OCI-LY1 (cell line): ENCODE measurements around the gene VTI1A.

ENCODE experiments used
- H2AFZ ChIP-seq: fragments of 200-600 bp; sonication (generic), shearing (Covaris generic); 2 replicates; pipeline ENCODE4 v1.6.0; 2014; ENCODE audit warnings: antibody characterized with exemption, mild to moderate bottlenecking, low read length
- H3F3A ChIP-seq: fragments of 200-600 bp; sonication (generic), shearing (Covaris generic); 2 replicates; pipeline ENCODE4 v1.6.0; 2014; ENCODE audit warnings: mild to moderate bottlenecking, antibody characterized with exemption, low read length, moderate library complexity; ENCODE audit not compliant: insufficient read depth
- H3K27ac ChIP-seq: fragments of 200-600 bp; sonication (generic); 2 replicates; pipeline ENCODE4 v1.5.1; 2014; ENCODE audit warnings: low read length, mixed run types, mild to moderate bottlenecking, low read depth; ENCODE audit not compliant: poor library complexity, severe bottlenecking
- H3K27me3 ChIP-seq: fragments of 200-600 bp; sonication (generic); 2 replicates; pipeline ENCODE4 v1.6.0; 2014; ENCODE audit warnings: antibody characterized with exemption, mild to moderate bottlenecking, low read length, moderate library complexity; ENCODE audit not compliant: insufficient read depth
- H3K36me3 ChIP-seq: fragments of 200-600 bp; sonication (generic); 2 replicates; pipeline ENCODE4 v1.6.1; 2014; ENCODE audit warnings: mild to moderate bottlenecking, antibody characterized with exemption, low read length, moderate library complexity, mixed read lengths; ENCODE audit not compliant: insufficient read depth
- H3K4me1 ChIP-seq: fragments of 200-600 bp; sonication (generic); 2 replicates; pipeline ENCODE4 v1.5.1; 2014; ENCODE audit warnings: mild to moderate bottlenecking, low read length, moderate library complexity; ENCODE audit not compliant: insufficient read depth, severe bottlenecking
- H3K4me2 ChIP-seq: fragments of 200-600 bp; sonication (generic), shearing (Covaris generic); 2 replicates; pipeline ENCODE4 v1.6.1; 2014; ENCODE audit warnings: low read length
- H3K4me3 ChIP-seq: fragments of 200-600 bp; sonication (generic); 2 replicates; pipeline ENCODE4 v1.5.1; 2014; ENCODE audit warnings: low read length, low read depth, mild to moderate bottlenecking, mixed read lengths; ENCODE audit not compliant: poor library complexity, severe bottlenecking
- H3K79me2 ChIP-seq: fragments of 200-600 bp; shearing (Covaris generic); 2 replicates; pipeline ENCODE4 v1.6.1; 2016; ENCODE audit warnings: mixed run types, low read length, mixed read lengths; ENCODE audit not compliant: insufficient read depth
- H3K9ac ChIP-seq: fragments of 200-600 bp; sonication (generic), shearing (Covaris generic); 2 replicates; pipeline ENCODE4 v1.6.1; 2014; ENCODE audit warnings: mild to moderate bottlenecking, low read length, mixed read lengths
- H3K9me2 ChIP-seq: fragments of 200-600 bp; sonication (generic), shearing (Covaris generic); 2 replicates; pipeline ENCODE4 v1.6.1; 2014; ENCODE audit warnings: low read depth, mild to moderate bottlenecking, low read length, mixed read lengths
- H3K9me3 ChIP-seq: fragments of 200-600 bp; shearing (Covaris generic); 2 replicates; pipeline ENCODE4 v1.6.1; 2014; ENCODE audit warnings: low read length, mixed read lengths
- H4K20me1 ChIP-seq: fragments of 200-600 bp; sonication (generic), shearing (Covaris generic); 2 replicates; pipeline ENCODE4 v1.6.0; 2016; ENCODE audit warnings: mild to moderate bottlenecking, low read length; ENCODE audit not compliant: insufficient read depth
- EZH2 ChIP-seq: fragments of 200-600 bp; sonication (generic), shearing (Covaris generic); IDR thresholded peaks from 2 replicates; pipeline ENCODE4 v1.8.0; 2017; ENCODE audit warnings: borderline replicate concordance, mixed run types, mild to moderate bottlenecking, antibody characterized with exemption, low read length, moderate library complexity, mixed read lengths
- TF ChIP-seq, protein P1 (sequence below): fragments of 200-600 bp; sonication (generic), shearing (Covaris generic); IDR thresholded peaks from 2 replicates; pipeline ENCODE4 v1.5.1; 2017; ENCODE audit warnings: mild to moderate bottlenecking, antibody characterized with exemption, low read length, moderate library complexity, mixed read lengths

VTI1A gene

DNA sequence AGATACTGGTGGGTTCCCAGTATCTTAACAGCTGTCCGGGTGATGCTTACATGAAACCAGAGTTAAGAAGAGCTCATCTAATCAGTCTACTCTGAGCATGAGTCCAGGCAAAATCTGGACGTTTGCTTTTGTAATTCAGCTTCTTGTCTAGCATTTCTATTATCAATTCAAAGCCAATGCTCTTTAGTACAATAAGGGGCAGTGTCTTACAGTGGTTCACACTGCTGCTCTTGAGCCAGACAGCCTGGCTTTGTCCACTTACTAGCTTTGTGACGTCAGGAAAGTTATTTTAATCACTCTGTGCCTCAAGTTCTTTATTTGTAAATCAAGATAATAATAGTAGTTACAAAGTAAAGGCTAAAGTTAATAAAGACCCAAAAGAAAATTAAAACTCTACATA lies 275.7 kb downstream of the VTI1A start:
- TF ChIP-seq, protein P1, sequence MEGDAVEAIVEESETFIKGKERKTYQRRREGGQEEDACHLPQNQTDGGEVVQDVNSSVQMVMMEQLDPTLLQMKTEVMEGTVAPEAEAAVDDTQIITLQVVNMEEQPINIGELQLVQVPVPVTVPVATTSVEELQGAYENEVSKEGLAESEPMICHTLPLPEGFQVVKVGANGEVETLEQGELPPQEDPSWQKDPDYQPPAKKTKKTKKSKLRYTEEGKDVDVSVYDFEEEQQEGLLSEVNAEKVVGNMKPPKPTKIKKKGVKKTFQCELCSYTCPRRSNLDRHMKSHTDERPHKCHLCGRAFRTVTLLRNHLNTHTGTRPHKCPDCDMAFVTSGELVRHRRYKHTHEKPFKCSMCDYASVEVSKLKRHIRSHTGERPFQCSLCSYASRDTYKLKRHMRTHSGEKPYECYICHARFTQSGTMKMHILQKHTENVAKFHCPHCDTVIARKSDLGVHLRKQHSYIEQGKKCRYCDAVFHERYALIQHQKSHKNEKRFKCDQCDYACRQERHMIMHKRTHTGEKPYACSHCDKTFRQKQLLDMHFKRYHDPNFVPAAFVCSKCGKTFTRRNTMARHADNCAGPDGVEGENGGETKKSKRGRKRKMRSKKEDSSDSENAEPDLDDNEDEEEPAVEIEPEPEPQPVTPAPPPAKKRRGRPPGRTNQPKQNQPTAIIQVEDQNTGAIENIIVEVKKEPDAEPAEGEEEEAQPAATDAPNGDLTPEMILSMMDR, result no peak
- TF ChIP-seq EZH2, result no peak
- Histone ChIP-seq H3K4me2 (no peak overlapping the region), H3K9me2 (no peaks in the 10 kb centered on the region), H3K4me3 (no peak overlapping the region), H3K9ac (no peak overlapping the region), H2AFZ (no peak overlapping the region), H3K27ac (no peak overlapping the region), H3K79me2 (no peaks in the 10 kb centered on the region), H3F3A (no peaks in the 10 kb centered on the region), H3K9me3 (no peaks in the 10 kb centered on the region), H3K4me1 (no peaks in the 10 kb centered on the region), H4K20me1 (no peaks in the 10 kb centered on the region), H3K36me3 (no peaks in the 10 kb centered on the region), H3K27me3 (no peaks in the 10 kb centered on the region)

DNA sequence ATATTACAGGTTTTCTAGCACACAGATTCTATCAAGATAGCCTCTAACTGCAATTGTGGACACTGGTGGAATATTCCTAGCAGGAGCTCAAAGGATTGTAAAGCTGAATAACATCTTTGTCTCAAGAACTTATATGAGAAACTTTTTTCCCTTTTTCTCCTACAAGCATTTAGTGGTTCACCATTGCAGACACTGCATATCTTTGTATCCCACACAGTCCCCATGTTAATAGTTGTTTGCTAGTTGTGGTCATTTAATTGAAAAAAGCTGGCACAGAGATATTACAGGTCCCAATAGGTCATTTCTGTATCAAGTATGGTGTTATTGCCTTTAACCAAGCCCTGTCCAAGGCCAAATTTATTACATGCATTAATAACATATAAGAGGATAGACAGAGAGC lies 276.9 kb downstream of the VTI1A start:
- Histone ChIP-seq H3K36me3 (no peaks in the 10 kb centered on the region), H3K27ac (no peak overlapping the region), H3F3A (no peaks in the 10 kb centered on the region), H4K20me1 (no peaks in the 10 kb centered on the region), H3K4me1 (no peaks in the 10 kb centered on the region), H2AFZ (no peak overlapping the region), H3K9me2 (no peaks in the 10 kb centered on the region), H3K79me2 (no peaks in the 10 kb centered on the region), H3K27me3 (no peaks in the 10 kb centered on the region), H3K4me3 (no peak overlapping the region), H3K9me3 (no peaks in the 10 kb centered on the region), H3K4me2 (no peak overlapping the region), H3K9ac (no peak overlapping the region)
- TF ChIP-seq, protein P1, result no peak
- no peak for TF ChIP-seq EZH2

DNA sequence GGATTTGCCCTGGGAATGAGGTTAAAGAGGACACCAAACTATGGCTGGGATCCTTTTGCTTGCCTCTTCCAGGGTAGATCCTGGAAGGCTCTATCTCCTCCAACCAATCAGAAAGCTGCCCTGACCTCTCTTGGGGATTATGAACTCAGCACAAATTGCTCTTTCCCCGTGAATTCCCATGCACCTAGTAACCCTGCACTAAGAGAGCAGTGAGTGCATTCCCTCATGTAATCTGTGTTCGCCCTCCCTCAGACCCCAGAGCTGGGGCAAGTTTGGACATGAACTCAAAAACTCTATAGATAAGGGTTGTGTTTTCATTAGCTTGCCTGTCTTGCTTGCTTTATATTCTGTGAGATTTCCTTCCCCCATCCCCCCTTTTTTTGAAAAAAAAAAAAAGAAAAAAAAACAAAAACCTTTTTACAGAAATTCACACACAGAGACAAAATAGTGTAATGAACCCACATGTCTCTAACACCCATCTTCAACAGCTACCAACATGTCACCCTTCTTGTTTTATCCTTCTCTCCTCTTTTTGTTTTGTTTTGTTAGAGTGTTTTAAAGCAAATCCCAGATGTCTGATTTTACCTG lies 277.5 kb downstream of the VTI1A start:
- Histone ChIP-seq H3K9me2 (no peaks in the 10 kb centered on the region), H3K9ac (no peak overlapping the region), H4K20me1 (no peaks in the 10 kb centered on the region), H3K36me3 (no peaks in the 10 kb centered on the region), H3K4me3 (no peak overlapping the region), H3K27me3 (no peaks in the 10 kb centered on the region), H3K4me2 (no peak overlapping the region), H2AFZ (no peak overlapping the region), H3K79me2 (no peaks in the 10 kb centered on the region), H3K9me3 (no peaks in the 10 kb centered on the region), H3K27ac (no peak overlapping the region), H3F3A (no peaks in the 10 kb centered on the region), H3K4me1 (no peaks in the 10 kb centered on the region)
- TF ChIP-seq, protein P1, result no peak
- no peak for TF ChIP-seq EZH2
